ENCODE results near the gene COL15A1.
"Not testable (repeated sequence)": the region's sequence is repeated elsewhere in the genome, so short reads cannot be mapped to it uniquely, and the experiment has no call there.

Gene COL15A1

DNA sequence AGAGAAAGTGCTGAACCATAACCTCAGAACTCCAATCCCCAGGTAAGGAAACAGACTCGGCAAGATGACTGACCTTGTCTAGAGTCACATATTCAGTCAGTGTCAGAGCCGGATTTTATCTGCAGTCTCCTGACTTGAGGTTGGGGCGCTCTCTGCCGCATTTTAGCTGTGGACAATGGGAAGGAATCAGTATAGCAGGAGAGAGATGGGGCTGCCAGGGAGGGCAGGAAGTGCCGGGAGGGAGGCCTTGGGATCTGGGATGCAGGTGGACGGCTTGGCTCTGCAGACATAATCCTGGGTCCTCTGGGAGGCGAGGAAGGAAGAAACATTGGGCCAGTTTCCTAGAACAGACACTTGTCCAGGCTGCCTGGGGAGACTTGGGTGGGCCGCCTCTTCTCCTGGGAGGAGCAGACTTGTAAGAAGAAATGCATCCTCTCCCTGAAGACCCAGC, 39.7 kb upstream of the COL15A1 start:
- H3K27me3 ChIP-seq (ENCODE audit: control insufficient read depth, insufficient read depth, low read length): no peaks in the 10 kb centered on the region
- no peak overlapping the region for H3K4me3 ChIP-seq (ENCODE audit: low read depth, low read length)
- H3K36me3 ChIP-seq (ENCODE audit: control insufficient read depth, insufficient read depth, low read length): no peaks in the 10 kb centered on the region
- H3K9me3 ChIP-seq (ENCODE audit: control insufficient read depth, insufficient read depth, low read length): no peaks in the 10 kb centered on the region
- no peak overlapping the region for H3K9ac ChIP-seq (ENCODE audit: low read depth, low read length)
- no peak overlapping the region for H3K27ac ChIP-seq (ENCODE audit: low read depth, low read length)
- peaks cover 6% of the 10 kb centered on the region; the same call in 1 of the 2 replicates for H3K4me1 ChIP-seq (ENCODE audit: control insufficient read depth, insufficient read depth, low read length)

GRCh38 chr9:98905015-98905414, 38.7 kb upstream of the COL15A1 start:
- H3K9me3 ChIP-seq (ENCODE audit: control insufficient read depth, insufficient read depth, low read length): no peaks in the 10 kb centered on the region
- no peaks in the 10 kb centered on the region for H3K36me3 ChIP-seq (ENCODE audit: control insufficient read depth, insufficient read depth, low read length)
- H3K9ac ChIP-seq (ENCODE audit: low read depth, low read length): no peak overlapping the region
- H3K27me3 ChIP-seq (ENCODE audit: control insufficient read depth, insufficient read depth, low read length): no peaks in the 10 kb centered on the region
- H3K4me1 ChIP-seq (ENCODE audit: control insufficient read depth, insufficient read depth, low read length): peaks cover 7% of the 10 kb centered on the region; the same call in 1 of the 2 replicates
- no peak overlapping the region for H3K4me3 ChIP-seq (ENCODE audit: low read depth, low read length)
- H3K27ac ChIP-seq (ENCODE audit: low read depth, low read length): no peak overlapping the region

DNA sequence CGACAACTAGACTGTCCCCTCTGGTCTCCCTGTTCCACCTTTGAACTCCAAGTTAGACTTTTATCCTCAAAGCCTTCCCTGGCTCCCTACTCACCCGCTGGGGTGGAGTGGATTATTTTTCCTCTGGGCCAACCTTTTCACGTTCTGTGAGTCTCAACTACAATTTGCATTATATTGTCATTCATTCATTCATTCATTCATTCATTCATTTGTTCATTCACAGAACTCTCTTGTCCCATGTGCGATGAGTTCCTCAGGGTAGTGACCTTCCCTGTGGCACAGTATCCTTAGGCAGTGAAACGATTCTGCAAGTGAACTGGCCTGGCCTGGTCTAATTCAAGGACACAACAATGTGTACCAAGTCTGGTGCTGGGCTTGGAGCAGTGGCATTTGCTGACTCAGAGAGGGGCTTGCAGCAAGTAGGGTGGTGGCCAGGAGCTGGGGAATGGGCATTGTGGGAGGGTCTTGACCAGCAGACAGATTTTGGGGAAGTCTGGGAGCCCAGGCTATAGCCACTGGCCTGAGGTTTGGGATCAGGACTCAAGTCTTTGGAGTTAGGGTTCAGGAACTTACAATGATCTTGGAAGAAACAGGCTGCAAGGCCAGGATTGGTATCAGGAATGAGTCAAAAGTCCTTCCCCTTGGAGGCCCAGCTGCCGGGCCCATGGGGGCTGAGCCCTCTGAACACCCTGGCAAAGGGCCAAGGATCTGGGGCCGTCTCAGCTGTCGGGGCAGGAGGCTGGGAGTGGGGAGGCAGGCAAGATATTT, 37.2 kb upstream of the COL15A1 start:
- Histone ChIP-seq H3K9ac (ENCODE audit: low read depth, low read length) (no peak overlapping the region), H3K9me3 (ENCODE audit: control insufficient read depth, insufficient read depth, low read length) (no peaks in the 10 kb centered on the region), H3K27me3 (ENCODE audit: control insufficient read depth, insufficient read depth, low read length) (no peaks in the 10 kb centered on the region)

DNA sequence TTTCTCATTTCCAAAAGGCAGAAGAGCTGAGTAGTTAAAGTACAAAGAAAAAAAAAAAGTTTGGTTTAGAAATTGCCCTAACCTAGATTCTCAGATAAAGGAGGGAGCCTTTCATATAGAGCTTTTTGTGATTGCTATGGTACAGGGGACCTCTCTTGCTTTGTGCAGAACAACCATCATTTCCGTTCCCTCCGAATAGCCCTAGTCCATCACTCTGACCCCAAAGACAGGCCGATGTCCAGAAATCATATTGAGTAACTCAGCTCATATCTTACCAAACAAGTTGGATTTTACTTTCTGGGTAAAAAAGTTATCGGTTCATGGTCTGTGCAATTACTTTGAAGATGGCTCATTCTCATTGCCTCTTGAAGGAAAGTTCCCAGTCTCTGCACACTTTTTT, 36.7 kb upstream of the COL15A1 start:
- Histone ChIP-seq H3K36me3 (ENCODE audit: control insufficient read depth, insufficient read depth, low read length) (no peaks in the 10 kb centered on the region), H3K27me3 (ENCODE audit: control insufficient read depth, insufficient read depth, low read length) (no peaks in the 10 kb centered on the region), H3K9ac (ENCODE audit: low read depth, low read length) (no peak overlapping the region), H3K4me1 (ENCODE audit: control insufficient read depth, insufficient read depth, low read length) (peaks cover 7% of the 10 kb centered on the region; the same call in 1 of the 2 replicates), H3K9me3 (ENCODE audit: control insufficient read depth, insufficient read depth, low read length) (no peaks in the 10 kb centered on the region), H3K4me3 (ENCODE audit: low read depth, low read length) (no peak overlapping the region), H3K27ac (ENCODE audit: low read depth, low read length) (no peak overlapping the region)

More for the DNA sequence above, 37.2 kb upstream of the COL15A1 start:
- H3K27ac ChIP-seq (ENCODE audit: low read depth, low read length): no peak overlapping the region
- no peaks in the 10 kb centered on the region for H3K36me3 ChIP-seq (ENCODE audit: control insufficient read depth, insufficient read depth, low read length)
- H3K4me3 ChIP-seq (ENCODE audit: low read depth, low read length): no peak overlapping the region
- H3K4me1 ChIP-seq (ENCODE audit: control insufficient read depth, insufficient read depth, low read length): peaks cover 7% of the 10 kb centered on the region; the same call in 1 of the 2 replicates

DNA sequence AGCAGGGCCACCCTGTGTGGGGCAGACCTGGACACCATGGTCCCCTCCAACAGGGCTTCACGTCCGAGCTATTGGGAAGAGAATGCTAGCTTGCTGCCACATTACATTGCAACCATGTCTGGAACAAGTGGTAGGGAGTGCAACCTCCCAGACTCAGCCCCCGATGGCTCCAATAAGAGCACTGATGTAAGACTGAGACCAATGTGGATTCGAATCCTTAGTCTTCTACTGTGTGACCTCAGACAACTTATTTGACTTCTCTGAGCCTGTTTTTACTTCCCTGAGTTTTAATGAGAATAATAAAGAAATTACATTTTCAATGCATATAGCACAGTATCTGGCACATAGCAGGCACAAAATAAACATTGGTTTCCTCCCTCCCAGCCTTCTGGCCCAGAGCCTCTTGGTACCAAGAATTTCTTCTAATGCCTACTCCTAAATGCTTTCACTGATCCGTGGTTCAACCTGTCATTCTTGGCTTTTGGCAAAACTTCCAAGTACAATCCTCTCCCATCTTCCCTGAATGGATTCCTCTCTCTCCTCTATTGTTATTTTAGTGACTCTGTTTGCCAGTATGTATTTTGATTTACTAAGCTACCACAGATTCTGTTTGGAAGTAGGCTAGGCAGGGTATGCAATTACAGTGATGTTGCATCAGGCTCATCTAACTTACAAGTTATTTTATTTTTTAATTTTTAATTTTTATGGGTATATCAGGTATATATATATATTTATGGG, 34.6 kb upstream of the COL15A1 start:
- Histone ChIP-seq H3K9ac (ENCODE audit: low read depth, low read length) (no peak overlapping the region), H3K36me3 (ENCODE audit: control insufficient read depth, insufficient read depth, low read length) (no peaks in the 10 kb centered on the region), H3K27ac (ENCODE audit: low read depth, low read length) (no peak overlapping the region), H3K4me1 (ENCODE audit: control insufficient read depth, insufficient read depth, low read length) (peaks cover 7% of the 10 kb centered on the region; the same call in 1 of the 2 replicates), H3K27me3 (ENCODE audit: control insufficient read depth, insufficient read depth, low read length) (no peaks in the 10 kb centered on the region), H3K4me3 (ENCODE audit: low read depth, low read length) (no peak overlapping the region), H3K9me3 (ENCODE audit: control insufficient read depth, insufficient read depth, low read length) (no peaks in the 10 kb centered on the region)

DNA sequence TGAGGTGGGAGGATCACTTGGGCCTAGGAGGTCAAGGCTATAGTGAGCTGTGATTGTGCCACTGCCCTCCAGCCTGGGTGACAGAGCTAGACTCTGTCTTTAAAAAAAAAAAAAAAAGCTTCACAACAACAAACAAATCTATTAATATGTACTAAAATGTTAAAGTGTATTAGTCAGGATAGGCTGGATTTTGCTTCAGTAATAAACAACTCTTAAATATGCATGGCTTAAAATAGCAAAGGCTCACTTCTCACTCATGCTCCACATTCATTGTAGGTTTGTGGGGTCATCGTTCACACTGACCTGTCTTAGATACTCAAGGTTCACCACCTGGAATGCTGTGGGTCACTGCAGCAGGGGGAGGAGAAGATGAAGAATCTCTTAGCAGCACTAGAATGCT, 33.8 kb upstream of the COL15A1 start:
- Histone ChIP-seq H3K4me3 (ENCODE audit: low read depth, low read length) (no peak overlapping the region), H3K36me3 (ENCODE audit: control insufficient read depth, insufficient read depth, low read length) (no peaks in the 10 kb centered on the region), H3K9me3 (ENCODE audit: control insufficient read depth, insufficient read depth, low read length) (no peaks in the 10 kb centered on the region), H3K27ac (ENCODE audit: low read depth, low read length) (no peak overlapping the region), H3K27me3 (ENCODE audit: control insufficient read depth, insufficient read depth, low read length) (no peaks in the 10 kb centered on the region), H3K4me1 (ENCODE audit: control insufficient read depth, insufficient read depth, low read length) (peaks cover 7% of the 10 kb centered on the region; the same call in 1 of the 2 replicates), H3K9ac (ENCODE audit: low read depth, low read length) (no peak overlapping the region)

GRCh38 chr9:98911042-98911441, 32.7 kb upstream of the COL15A1 start:
- H3K9me3 ChIP-seq (ENCODE audit: control insufficient read depth, insufficient read depth, low read length): no peaks in the 10 kb centered on the region
- H3K4me3 ChIP-seq (ENCODE audit: low read depth, low read length): no peak overlapping the region
- H3K27ac ChIP-seq (ENCODE audit: low read depth, low read length): no peak overlapping the region
- no peaks in the 10 kb centered on the region for H3K36me3 ChIP-seq (ENCODE audit: control insufficient read depth, insufficient read depth, low read length)
- H3K27me3 ChIP-seq (ENCODE audit: control insufficient read depth, insufficient read depth, low read length): no peaks in the 10 kb centered on the region
- H3K9ac ChIP-seq (ENCODE audit: low read depth, low read length): no peak overlapping the region
- H3K4me1 ChIP-seq (ENCODE audit: control insufficient read depth, insufficient read depth, low read length): peaks cover 7% of the 10 kb centered on the region; the same call in 1 of the 2 replicates

DNA sequence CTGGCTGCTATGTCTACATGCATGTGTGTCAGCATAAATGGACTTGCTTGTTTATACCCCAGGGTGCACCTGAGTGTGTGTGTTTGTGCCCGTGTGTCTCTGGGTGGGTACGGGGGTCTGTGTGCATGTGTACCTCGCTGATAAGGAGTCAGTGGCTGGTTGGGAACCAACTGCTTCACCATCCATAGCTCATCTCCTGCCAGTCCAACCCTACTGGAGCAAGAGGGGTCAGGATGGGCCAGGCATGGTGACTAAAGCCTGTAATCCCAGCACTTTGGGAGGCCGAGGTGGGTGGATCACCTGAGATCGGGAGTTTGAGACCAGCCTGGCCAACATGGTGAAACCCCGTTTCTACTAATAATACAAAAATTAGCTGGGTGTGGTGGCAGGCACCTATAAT, 32.0 kb upstream of the COL15A1 start:
- H3K4me1 ChIP-seq (ENCODE audit: control insufficient read depth, insufficient read depth, low read length); H3K9me3 ChIP-seq (ENCODE audit: control insufficient read depth, insufficient read depth, low read length); H3K27ac ChIP-seq (ENCODE audit: low read depth, low read length); H3K9ac ChIP-seq (ENCODE audit: low read depth, low read length); H3K27me3 ChIP-seq (ENCODE audit: control insufficient read depth, insufficient read depth, low read length); H3K36me3 ChIP-seq (ENCODE audit: control insufficient read depth, insufficient read depth, low read length); H3K4me3 ChIP-seq (ENCODE audit: low read depth, low read length): not testable (repeated sequence)

- no peak overlapping the region for H3K27ac ChIP-seq (ENCODE audit: low read depth, low read length)
- peaks cover 7% of the 10 kb centered on the region; the same call in 1 of the 2 replicates for H3K4me1 ChIP-seq (ENCODE audit: control insufficient read depth, insufficient read depth, low read length)
- H3K9ac ChIP-seq (ENCODE audit: low read depth, low read length): no peak overlapping the region
- H3K36me3 ChIP-seq (ENCODE audit: control insufficient read depth, insufficient read depth, low read length): no peaks in the 10 kb centered on the region
- no peaks in the 10 kb centered on the region for H3K9me3 ChIP-seq (ENCODE audit: control insufficient read depth, insufficient read depth, low read length)
- H3K4me3 ChIP-seq (ENCODE audit: low read depth, low read length): no peak overlapping the region
- no peaks in the 10 kb centered on the region for H3K27me3 ChIP-seq (ENCODE audit: control insufficient read depth, insufficient read depth, low read length)
These were observed 31.3 kb upstream of the COL15A1 start for GRCh38 chr9:98912450-98912849.

DNA sequence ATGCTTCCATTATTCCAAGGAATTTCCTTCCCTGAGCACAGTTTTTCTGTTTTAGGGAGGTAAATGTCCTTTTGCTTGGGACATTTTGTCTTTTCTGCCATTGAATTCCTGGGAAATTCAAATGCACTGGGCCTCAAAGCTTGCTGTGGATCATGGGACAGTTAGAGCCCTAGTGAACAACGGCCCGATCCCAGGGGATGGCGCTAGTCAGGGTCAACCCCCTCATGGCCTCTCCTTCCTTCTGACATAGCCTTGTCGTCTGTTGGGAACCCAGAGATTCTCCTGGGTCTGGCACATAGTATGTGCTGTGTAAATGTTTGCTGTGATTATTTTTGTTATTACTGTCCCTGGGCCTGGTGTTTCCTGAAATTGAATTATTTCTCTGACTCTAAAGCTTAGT, 30.7 kb upstream of the COL15A1 start:
- Histone ChIP-seq H3K9me3 (ENCODE audit: control insufficient read depth, insufficient read depth, low read length) (no peaks in the 10 kb centered on the region), H3K27ac (ENCODE audit: low read depth, low read length) (no peak overlapping the region), H3K27me3 (ENCODE audit: control insufficient read depth, insufficient read depth, low read length) (no peaks in the 10 kb centered on the region), H3K4me1 (ENCODE audit: control insufficient read depth, insufficient read depth, low read length) (peaks cover 7% of the 10 kb centered on the region; the same call in 1 of the 2 replicates), H3K36me3 (ENCODE audit: control insufficient read depth, insufficient read depth, low read length) (no peaks in the 10 kb centered on the region), H3K4me3 (ENCODE audit: low read depth, low read length) (no peak overlapping the region), H3K9ac (ENCODE audit: low read depth, low read length) (no peak overlapping the region)

GRCh38 chr9:98913705-98914104, 30.0 kb upstream of the COL15A1 start:
- H3K9me3 ChIP-seq (ENCODE audit: control insufficient read depth, insufficient read depth, low read length): no peaks in the 10 kb centered on the region
- no peaks in the 10 kb centered on the region for H3K36me3 ChIP-seq (ENCODE audit: control insufficient read depth, insufficient read depth, low read length)
- H3K9ac ChIP-seq (ENCODE audit: low read depth, low read length): no peak overlapping the region
- no peaks in the 10 kb centered on the region for H3K27me3 ChIP-seq (ENCODE audit: control insufficient read depth, insufficient read depth, low read length)
- peaks cover 4% of the 10 kb centered on the region; the same call in 1 of the 2 replicates for H3K4me1 ChIP-seq (ENCODE audit: control insufficient read depth, insufficient read depth, low read length)
- no peak overlapping the region for H3K4me3 ChIP-seq (ENCODE audit: low read depth, low read length)
- H3K27ac ChIP-seq (ENCODE audit: low read depth, low read length): no peak overlapping the region

Data from HUES48 (cell line).